Right ventricle myocardium superior (tissue), 1 donor: ENCODE measurements around the gene CDK5R1. TPM values are rescaled to one million over a fixed set of nuclear protein-coding genes. Genes with fewer than 3 reads are reported as not detected.

Source experiments
- ATAC-seq: fragments of 200-7000 bp; cut with Tn5 transposase; one replicate; pipeline ENCODE4 v1.9.1; 2020; ENCODE audit warnings: mild to moderate bottlenecking; ENCODE audit not compliant: poor library complexity
- DNase-seq: peaks from one replicate; pipeline ENCODE4 v3.0.0-alpha.2; 2020
- intact Hi-C: fragments of 100-400 bp; cut with DNase I; formaldehyde crosslinking; loops from one replicate; pipeline ENCODE4 v1.11.2; 2022
- total RNA-seq: library from RNA; stranded (reverse); fragmentation: NEBNext Ultra II Directional; extraction: Animal tissue kit (Norgen Biotek cat#: 25700); gene quantifications from one replicate; pipeline ENCODE4 v1.2.1, GENCODE V29; 2021
- donor health status: DM: no; HTN: yes; CAD: no; lungs with severe emphysema.

The CDK5R1 gene
- total RNA-seq, 1 donor from 2014 or later: 1.4 TPM

GRCh38 chr17:32489320-32490100, 2.7 kb downstream of the CDK5R1 start:
- no peak for ATAC-seq
- intact Hi-C loops: loop anchor here (10.0 kb wide), 1 partner anchor 265 kb away; no protein-coding TSS in a partner anchor
- no peak for DNase-seq

- no peak for DNase-seq
- ATAC-seq: no peak
- intact Hi-C loops: no loop called here
Observed at GRCh38 chr17:32490101-32490482, 3.3 kb downstream of the CDK5R1 start.

- intact Hi-C loops: no loop called here
- no peak for ATAC-seq
- DNase-seq: no peak
Observed at GRCh38 chr17:32491371-32492263, 4.8 kb downstream of the CDK5R1 start.

GRCh38 chr17:32492264-32492589, 5.4 kb downstream of the CDK5R1 start:
- DNase-seq (no peak), ATAC-seq (no peak)
- intact Hi-C loops: no loop called here

GRCh38 chr17:32492648-32493289, 6.0 kb downstream of the CDK5R1 start:
- ATAC-seq: no peak
- no peak for DNase-seq
- intact Hi-C loops: no loop called here

GRCh38 chr17:32493571-32493970, 6.8 kb downstream of the CDK5R1 start:
- DNase-seq (no peak), ATAC-seq (no peak)
- intact Hi-C loops: no loop called here

GRCh38 chr17:32493976-32494513, 7.3 kb downstream of the CDK5R1 start:
- intact Hi-C loops: no loop called here
- DNase-seq (no peak), ATAC-seq (no peak)

- ATAC-seq (no peak), DNase-seq (no peak)
- intact Hi-C loops: no loop called here
Observed at GRCh38 chr17:32494621-32495358, 8.0 kb downstream of the CDK5R1 start.

- intact Hi-C loops: no loop called here
- peak; percentile 60 for ATAC-seq
- DNase-seq: peak; percentile 69
Observed at GRCh38 chr17:32495359-32496231, 8.8 kb downstream of the CDK5R1 start.

- DNase-seq (no peak), ATAC-seq (peak; percentile 65)
- intact Hi-C loops: no loop called here
Observed at GRCh38 chr17:32496395-32497073, 9.7 kb downstream of the CDK5R1 start.

- intact Hi-C loops: no loop called here
- no peak for DNase-seq
- ATAC-seq: no peak
Observed at GRCh38 chr17:32497431-32498205, 10.8 kb downstream of the CDK5R1 start.

GRCh38 chr17:32498391-32498790, 11.6 kb downstream of the CDK5R1 start:
- no peak for DNase-seq
- intact Hi-C loops: no loop called here
- no peak for ATAC-seq

- intact Hi-C loops: no loop called here
Observed at GRCh38 chr17:32502013-32502412, 15.2 kb downstream of the CDK5R1 start.

GRCh38 chr17:32502710-32503109, 15.9 kb downstream of the CDK5R1 start:
- ATAC-seq (no peak), DNase-seq (no peak)
- intact Hi-C loops: no loop called here

More at GRCh38 chr17:32502013-32502412, 15.2 kb downstream of the CDK5R1 start:
- no peak for ATAC-seq
- DNase-seq: no peak

- DNase-seq (no peak), ATAC-seq (peak; percentile 31)
- intact Hi-C loops: no loop called here
Observed at GRCh38 chr17:32503251-32504165, 16.7 kb downstream of the CDK5R1 start.
